SK-N-SH (cell line): ENCODE data around the gene KYAT1. TPM values are rescaled to one million over a fixed set of nuclear protein-coding genes. Genes with fewer than 3 reads are reported as not detected.

Experiments
- CTCF ChIA-PET: fragments of 300-600, 350-600 bp; formaldehyde crosslinking; extraction: SDS; loops from one replicate; lab custom pipeline; 2021; lab: Yijun Ruan, JAX
- POLR2A ChIA-PET: fragments of 350-600 bp; sonication (Branson Sonifier 250); formaldehyde crosslinking; extraction: SDS; loops from one replicate; lab custom pipeline; 2020; ENCODE audit warnings: antibody characterized with exemption, inconsistent platforms; lab: Yijun Ruan, JAX
- DNase-seq: peaks from one replicate; pipeline ENCODE4 v3.0.0; 2012
- H2AFZ ChIP-seq: fragments of 200-600 bp; sonication (generic); 2 replicates; pipeline ENCODE4 v1.8.1; 2016; ENCODE audit warnings: antibody characterized with exemption, mild to moderate bottlenecking, low read depth
- H3F3A ChIP-seq: fragments of 200-600 bp; sonication (generic); replicated peaks from 2 replicates; pipeline ENCODE3; 2016; ENCODE audit warnings: antibody characterized with exemption, mild to moderate bottlenecking; ENCODE audit not compliant: insufficient read depth
- H3K27ac ChIP-seq, 2 experiments: fragments of 200-500 bp in 1 of 2; fragments of 200-600 bp in 1 of 2; sonication (Bioruptor generic) in 1 of 2; sonication (generic), shearing (Covaris generic) in 1 of 2; 2 replicates each; pipeline versions ENCODE4 v1.5.1 to v1.6.1; 2014 to 2016; ENCODE audit warnings: low read depth in 2 of 2, inconsistent platforms in 1 of 2, low read length in 1 of 2, mild to moderate bottlenecking in 1 of 2, mixed read lengths in 1 of 2
- H3K27me3 ChIP-seq: fragments of 200-600 bp; sonication (generic), shearing (Covaris generic); 2 replicates; pipeline ENCODE4 v1.6.1; 2016; ENCODE audit warnings: mixed run types; ENCODE audit not compliant: insufficient read depth
- H3K36me3 ChIP-seq, 2 experiments: fragments of 200-500 bp in 1 of 2; fragments of 200-600 bp in 1 of 2; sonication (Bioruptor generic) in 1 of 2; sonication (generic) in 1 of 2; replicated peaks in 1 of 2; 2 replicates each; pipeline versions ENCODE3 to v1.5.1; 2014 to 2016; ENCODE audit warnings: low read length in 1 of 2, mild to moderate bottlenecking in 1 of 2; ENCODE audit not compliant: insufficient read depth in 2 of 2, control insufficient read depth in 1 of 2
- H3K4me1 ChIP-seq, 2 experiments: fragments of 200-500 bp in 1 of 2; fragments of 200-600 bp in 1 of 2; sonication (Bioruptor generic) in 1 of 2; sonication (generic), shearing (Covaris generic) in 1 of 2; 2 replicates each; pipeline versions ENCODE4 v1.5.1 to v1.6.1; 2014 to 2016; ENCODE audit warnings: low read depth in 1 of 2, low read length in 1 of 2, mixed run types in 1 of 2; ENCODE audit not compliant: insufficient read depth in 2 of 2, control insufficient read depth in 1 of 2
- H3K4me2 ChIP-seq: fragments of 200-600 bp; sonication (generic), shearing (Covaris generic); 2 replicates; pipeline ENCODE4 v1.6.1; 2017; ENCODE audit warnings: mixed run types
- H3K4me3 ChIP-seq, 2 experiments: fragments of 200-500 bp in 1 of 2; fragments of 200-600 bp in 1 of 2; sonication (Bioruptor generic) in 1 of 2; sonication (generic), shearing (Covaris generic) in 1 of 2; 2 replicates each; pipeline versions ENCODE4 v1.5.1 to v1.8.1; 2014 to 2016; ENCODE audit warnings: low read depth in 2 of 2, inconsistent platforms in 1 of 2, low read length in 1 of 2, mild to moderate bottlenecking in 1 of 2, mixed read lengths in 1 of 2, moderate library complexity in 1 of 2
- H3K79me2 ChIP-seq: fragments of 200-600 bp; sonication (generic); 2 replicates; pipeline ENCODE4 v1.8.1; 2017; ENCODE audit warnings: mild to moderate bottlenecking; ENCODE audit not compliant: insufficient read depth
- H3K9ac ChIP-seq: fragments of 200-600 bp; sonication (generic); 2 replicates; pipeline ENCODE4 v1.6.1; 2017; ENCODE audit warnings: mixed run types
- H3K9me2 ChIP-seq: fragments of 200-600 bp; sonication (generic); 2 replicates; pipeline ENCODE4 v1.6.1; 2017; ENCODE audit warnings: mixed run types
- H3K9me3 ChIP-seq: fragments of 200-600 bp; sonication (generic); 2 replicates; pipeline ENCODE4 v1.6.1; 2017; ENCODE audit warnings: mixed run types, mild to moderate bottlenecking, moderate library complexity
- H4K20me1 ChIP-seq: fragments of 200-600 bp; sonication (generic); 2 replicates; pipeline ENCODE4 v1.6.1; 2017; ENCODE audit warnings: mild to moderate bottlenecking, mixed run types; ENCODE audit not compliant: insufficient read depth
- CHD2 ChIP-seq: fragments of 150-350 bp; IDR thresholded peaks from 2 replicates; pipeline ENCODE4 v1.6.1; 2018; ENCODE audit warnings: low read length; ENCODE audit not compliant: partially characterized antibody
- EP300 ChIP-seq, 2 experiments: IDR thresholded peaks; 2 replicates each; pipeline versions ENCODE4 v1.4.0 to v1.6.1; 2012; ENCODE audit warnings: borderline replicate concordance in 1 of 2, low read depth in 1 of 2, low read length in 1 of 2
- EZH2phosphoT487 ChIP-seq: fragments of 200-600 bp; sonication (generic); IDR thresholded peaks from 2 replicates; pipeline ENCODE4 v1.6.1; 2017; ENCODE audit warnings: low read depth, mixed run types, mild to moderate bottlenecking, antibody characterized with exemption, moderate library complexity, borderline replicate concordance
- FOSL2 ChIP-seq: IDR thresholded peaks from 2 replicates; pipeline ENCODE4 v1.4.0; 2012; ENCODE audit warnings: low read depth, mild to moderate bottlenecking, moderate library complexity, borderline replicate concordance
- FOXM1 ChIP-seq: IDR thresholded peaks from 2 replicates; pipeline ENCODE4 v1.4.0; 2012; ENCODE audit warnings: low read depth, mild to moderate bottlenecking
- GATA2 ChIP-seq: sonication (generic); formaldehyde crosslinking; IDR thresholded peaks from 2 replicates; pipeline ENCODE4 v1.5.0; 2020; ENCODE audit warnings: mild to moderate bottlenecking, missing genetic modification reagents
- JUND ChIP-seq: IDR thresholded peaks from 2 replicates; pipeline ENCODE4 v1.4.0; 2012
- NFIC ChIP-seq: IDR thresholded peaks from 2 replicates; pipeline ENCODE4 v1.4.0; 2012; ENCODE audit warnings: borderline replicate concordance
- RCOR1 ChIP-seq: fragments of 150-350 bp; IDR thresholded peaks from 2 replicates; pipeline ENCODE4 v1.6.1; 2017; ENCODE audit warnings: antibody characterized with exemption, low read length
- RXRA ChIP-seq: IDR thresholded peaks from 2 replicates; pipeline ENCODE4 v1.4.0; 2012; ENCODE audit warnings: low read depth, mild to moderate bottlenecking, borderline replicate concordance
- SIN3A ChIP-seq: IDR thresholded peaks from 2 replicates; pipeline ENCODE4 v1.6.1; 2012; ENCODE audit warnings: low read depth, mild to moderate bottlenecking, low read length, moderate library complexity, borderline replicate concordance
- SMC3 ChIP-seq: IDR thresholded peaks from 2 replicates; pipeline ENCODE4 v1.6.1; 2012; ENCODE audit warnings: low read depth, low read length, improper control_type of control experiment
- TAF1 ChIP-seq: IDR thresholded peaks from 2 replicates; pipeline ENCODE4 v1.6.1; 2012; ENCODE audit warnings: low read depth, mild to moderate bottlenecking, low read length, moderate library complexity, borderline replicate concordance
- TCF12 ChIP-seq: IDR thresholded peaks from 2 replicates; pipeline ENCODE4 v1.4.0; 2012
- TEAD4 ChIP-seq: IDR thresholded peaks from 2 replicates; pipeline ENCODE4 v1.4.0; 2012; ENCODE audit warnings: mild to moderate bottlenecking, borderline replicate concordance; ENCODE audit not compliant: insufficient read depth
- YY1 ChIP-seq: IDR thresholded peaks from 2 replicates; pipeline ENCODE4 v1.4.0; 2012; ENCODE audit warnings: low read depth, mild to moderate bottlenecking
- ZBTB33 ChIP-seq: IDR thresholded peaks from 2 replicates; pipeline ENCODE4 v1.4.0; 2012; ENCODE audit warnings: low read depth, borderline replicate concordance
- WGBS: methylation state at CpG from one replicate; pipeline ENCODE4 v1.1.6; 2017; ENCODE audit warnings: low lambda C conversion rate; 5-methylcytosine and 5-hydroxymethylcytosine counted together
- polyA plus RNA-seq, 3 experiments: library from polyadenylated mRNA; depleted of rRNA; stranded (reverse); fragments of >200 nt; gene quantifications; 2 replicates each; pipeline ENCODE4 v1.2.3, GENCODE V29; 2012

KYAT1 gene
- polyA plus RNA-seq, 1 of the 3 experiments (the other 2 are of a cell fraction), result 9.4 TPM

DNA sequence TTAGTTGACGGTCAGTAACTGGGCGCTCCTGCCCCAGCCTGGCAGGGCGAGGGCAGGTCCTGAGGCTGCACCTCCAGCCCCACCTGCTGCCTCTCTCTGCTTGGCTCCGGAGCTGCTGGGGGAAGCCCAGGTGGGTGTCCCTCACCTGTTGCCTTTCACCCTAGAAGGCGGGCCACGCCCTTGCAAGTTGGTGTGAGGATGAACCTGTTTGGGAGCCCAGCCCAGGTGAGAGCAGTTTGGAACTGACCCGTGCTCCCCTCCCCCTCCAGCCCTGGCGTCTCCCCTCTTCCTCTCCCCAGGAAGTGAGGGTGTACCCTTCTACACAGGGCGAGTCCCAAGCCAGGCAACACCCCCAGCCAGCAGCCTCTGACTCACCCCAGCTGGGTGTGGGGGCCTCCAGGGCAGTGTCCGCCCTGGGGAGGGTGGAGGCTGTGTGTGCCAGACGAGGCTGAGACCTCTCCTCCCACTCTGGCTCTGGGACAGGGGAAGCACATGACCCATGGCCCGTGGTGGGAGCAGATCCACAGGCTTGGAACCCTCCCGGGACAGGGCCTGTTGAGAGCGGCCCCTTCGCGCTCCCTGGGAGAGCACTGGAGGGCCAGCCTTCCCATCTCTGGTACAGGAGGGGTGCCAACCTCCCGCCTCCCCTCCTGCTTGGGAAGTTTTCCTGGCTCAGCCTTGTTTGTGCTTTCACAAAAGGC is 10.6 kb upstream of the KYAT1 start (continued):
- TF ChIP-seq FOSL2 (peak; percentile 85), FOXM1 (no peak), RCOR1 (no peak), EZH2phosphoT487 (no peak), SMC3 (no peak), YY1 (no peak), ZBTB33 (no peak), TCF12 (peak; percentile 62), TEAD4 (no peak)

GRCh38 chr9:128891321-128892220 is 9.8 kb upstream of the KYAT1 start:
- peaks cover 2 to 22% of the 10 kb centered on the region in 2 experiments; a peak in 3 of 4 replicates for H3K4me1 ChIP-seq
- peak overlapping the region; percentile 61 for H3K4me2 ChIP-seq
- H3K79me2 ChIP-seq, result peaks cover 95% of the 10 kb centered on the region
- no peak for TF ChIP-seq TCF12
- no peak for TF ChIP-seq EZH2phosphoT487
- no peak for TF ChIP-seq CHD2
- no peak for TF ChIP-seq GATA2 (CRISPR knock-in tag)
- no peak for TF ChIP-seq EP300 (IDR thresholded peaks at IDR 0.05; ENCODE audit: borderline replicate concordance in 1 of 2, low read depth in 1 of 2, low read length in 1 of 2)
- no peak for TF ChIP-seq RCOR1
- no peak for TF ChIP-seq NFIC
- TF ChIP-seq YY1, result no peak
- no peak for TF ChIP-seq SIN3A
- TF ChIP-seq JUND, result no peak
- no peak for TF ChIP-seq FOXM1
- no peak for TF ChIP-seq RXRA
- no peak for TF ChIP-seq TAF1
- 91% methylated on average over 15 of the region's 15 CpGs for WGBS
- H3K27ac ChIP-seq, result peak overlapping the region in 1 of 2 experiments; percentile 75; a peak in 1 of 4 replicates
- H3K4me3 ChIP-seq, result no peak overlapping the region
- H3K36me3 ChIP-seq, result peaks cover 7 to 18% of the 10 kb centered on the region in 2 experiments
- no peak for DNase-seq
- ChIA-PET CTCF (interaction anchor here (0.8 to 1.0 kb wide), 2 partner anchors 28 to 37 kb away, joined by 3 read pairs; no protein-coding TSS in a partner anchor), POLR2A (no interaction called here)
- no peaks in the 10 kb centered on the region for H3K9me2 ChIP-seq
- no peaks in the 10 kb centered on the region; the same call in 1 of the 2 replicates for H4K20me1 ChIP-seq
- peaks cover 8% of the 10 kb centered on the region for H3F3A ChIP-seq
- no peaks in the 10 kb centered on the region for H3K9me3 ChIP-seq
- no peaks in the 10 kb centered on the region for H3K27me3 ChIP-seq
- H3K9ac ChIP-seq, result no peak overlapping the region
- no peak overlapping the region for H2AFZ ChIP-seq
